CD4-positive, CD25-positive, alpha-beta regulatory T cell (primary cell): ENCODE data around the gene CRAMP1. TPM values are rescaled to one million over a fixed set of nuclear protein-coding genes. Genes with fewer than 3 reads are reported as not detected.

Experiments used
- ATAC-seq, 2 donors: fragments of 150-1000 bp; cut with Tn5 transposase; one replicate each; pipeline ENCODE4 v1.10.0; 2021; ENCODE audit warnings: low read depth in 2 of 2, moderate number of reproducible peaks in 2 of 2, moderate library complexity in 1 of 2
- DNase-seq, 3 donors: peaks; one replicate each; pipeline versions ENCODE4 v3.0.0 to v3.0.0-alpha.2; 2012 to 2022; ENCODE audit warnings: mixed read lengths in 1 of 3
- H3K27ac ChIP-seq: one replicate; pipeline ENCODE4 v1.7.0; 2013; ENCODE audit warnings: mild to moderate bottlenecking, low read length; ENCODE audit not compliant: insufficient read depth, poor library complexity, severe bottlenecking
- H3K27me3 ChIP-seq: one replicate; pipeline ENCODE4 v1.7.0; 2013; ENCODE audit warnings: low read length; ENCODE audit not compliant: control insufficient read depth, insufficient read depth
- H3K36me3 ChIP-seq: one replicate; pipeline ENCODE4 v1.7.0; 2013; ENCODE audit warnings: mild to moderate bottlenecking, low read length, moderate library complexity; ENCODE audit not compliant: control insufficient read depth, insufficient read depth
- H3K4me1 ChIP-seq: 2 replicates; pipeline ENCODE4 v1.7.0; 2013; ENCODE audit warnings: mild to moderate bottlenecking, low read length; ENCODE audit not compliant: insufficient read depth, control insufficient read depth, poor library complexity, severe bottlenecking
- H3K4me3 ChIP-seq: one replicate; pipeline ENCODE4 v1.7.0; 2013; ENCODE audit warnings: low read depth, mild to moderate bottlenecking, low read length, moderate library complexity
- H3K9me3 ChIP-seq, 2 experiments: 1 replicate in 1 of 2; 2 replicates in 1 of 2; pipeline ENCODE4 v1.7.0; 2013; ENCODE audit warnings: low read length in 2 of 2, mild to moderate bottlenecking in 1 of 2, moderate library complexity in 1 of 2; ENCODE audit not compliant: control insufficient read depth in 2 of 2
- H3K27ac Mint-ChIP-seq, 3 donors: one replicate each; pipeline ENCODE4 v1.8.0; 2020 to 2022; ENCODE audit warnings: mild to moderate bottlenecking in 3 of 3, mixed read lengths in 3 of 3, moderate library complexity in 2 of 3
- H3K27me3 Mint-ChIP-seq: one replicate; pipeline ENCODE4 v1.8.0; 2022; ENCODE audit warnings: mild to moderate bottlenecking, mixed read lengths
- H3K36me3 Mint-ChIP-seq: one replicate; pipeline ENCODE4 v1.8.0; 2020; ENCODE audit warnings: mixed read lengths
- H3K4me1 Mint-ChIP-seq, 4 donors: one replicate each; pipeline ENCODE4 v1.8.0; 2020 to 2022; ENCODE audit warnings: mixed read lengths in 4 of 4, mild to moderate bottlenecking in 1 of 4
- H3K4me3 Mint-ChIP-seq, 4 donors: one replicate each; pipeline ENCODE4 v1.8.0; 2020 to 2022; ENCODE audit warnings: mild to moderate bottlenecking in 4 of 4, mixed read lengths in 4 of 4, moderate library complexity in 3 of 4
- H3K9me3 Mint-ChIP-seq, 7 donors: one replicate each; pipeline ENCODE4 v1.8.0; 2020 to 2022; ENCODE audit warnings: mixed read lengths in 7 of 7, mild to moderate bottlenecking in 3 of 7, moderate library complexity in 2 of 7
- polyA plus RNA-seq, 4 donors: library from polyadenylated mRNA; unstranded; fragments of 300-500 nt; fragmentation: Illumina TruSeq; gene quantifications; one replicate each; pipeline ENCODE4 v1.2.3, GENCODE V29; 2021
- total RNA-seq: library from RNA; stranded (reverse); gene quantifications from one replicate; pipeline ENCODE4 v1.2.3, GENCODE V29; 2022

Gene CRAMP1
- total and polyA plus RNA-seq, 5 donors from 2014 or later: 0.49 to 30.5 (median 1.3) TPM

DNA sequence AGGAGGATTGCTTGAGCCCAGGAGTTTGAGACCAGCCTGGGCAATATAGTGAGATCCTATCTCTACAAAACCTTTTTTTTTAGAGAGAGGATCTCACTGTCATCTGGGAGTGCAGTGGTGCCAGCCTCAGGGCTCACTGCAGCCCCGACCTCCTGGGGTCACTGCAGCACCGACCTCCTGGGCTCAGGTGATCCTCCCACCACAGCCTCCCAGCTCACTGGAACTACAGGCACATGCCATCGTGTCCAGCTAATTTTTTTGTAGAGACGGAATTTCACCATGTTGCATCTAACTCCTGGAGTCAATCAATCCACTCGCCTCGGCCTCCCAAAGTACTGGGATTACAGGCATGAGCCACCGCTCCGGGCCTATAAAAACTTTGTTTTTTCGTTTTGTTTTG, 109.2 kb downstream of the CRAMP1 start:
- peak overlapping the region in 1 of 3 donors; percentile 7 for H3K27ac Mint-ChIP-seq
- H3K4me1 ChIP-seq: peaks cover 19% of the 10 kb centered on the region

GRCh38 chr16:1723450-1724147, 111.4 kb downstream of the CRAMP1 start:
- Histone ChIP-seq H3K4me1 (peaks cover 19% of the 10 kb centered on the region), H3K27ac (no peak overlapping the region), H3K36me3 (peaks cover 26% of the 10 kb centered on the region), H3K4me3 (no peak overlapping the region), H3K9me3 (no peaks in the 10 kb centered on the region), H3K27me3 (no peaks in the 10 kb centered on the region)
- ATAC-seq (no peak), DNase-seq (peak; percentile 22 to 42 (median 35))
- Mint-ChIP-seq H3K36me3 (peaks cover 17% of the 10 kb centered on the region), H3K4me1 (peaks cover 13 to 43% (median 29%) of the 10 kb centered on the region in 4 donors), H3K27ac (peak overlapping the region; percentile 61 to 92 (median 65)), H3K27me3 (no peaks in the 10 kb centered on the region), H3K9me3 (peaks cover 0 to 3% (median 0%) of the 10 kb centered on the region in 7 donors), H3K4me3 (peak overlapping the region in 3 of 4 donors; percentile 8 to 60 (median 18))

More for the DNA sequence above, 109.2 kb downstream of the CRAMP1 start:
- Mint-ChIP-seq H3K4me1 (peaks cover 12 to 43% (median 27%) of the 10 kb centered on the region in 4 donors), H3K9me3 (no peaks in the 10 kb centered on the region), H3K27me3 (no peaks in the 10 kb centered on the region), H3K4me3 (no peak overlapping the region), H3K36me3 (peaks cover 7% of the 10 kb centered on the region)
- Histone ChIP-seq H3K36me3 (peaks cover 9% of the 10 kb centered on the region), H3K9me3 (no peaks in the 10 kb centered on the region), H3K4me3 (no peak overlapping the region), H3K27me3 (no peaks in the 10 kb centered on the region), H3K27ac (no peak overlapping the region)
- DNase-seq (no peak), ATAC-seq (no peak)

- Mint-ChIP-seq H3K36me3 (peaks cover 21% of the 10 kb centered on the region), H3K27me3 (no peaks in the 10 kb centered on the region), H3K4me3 (no peak overlapping the region), H3K4me1 (peaks cover 13 to 41% (median 25%) of the 10 kb centered on the region in 4 donors), H3K27ac (no peak overlapping the region), H3K9me3 (peaks cover 0 to 3% (median 0%) of the 10 kb centered on the region in 7 donors)
- no peak for DNase-seq
- no peaks in the 10 kb centered on the region for H3K27me3 ChIP-seq
- H3K27ac ChIP-seq: no peak overlapping the region
- H3K4me1 ChIP-seq: peaks cover 19% of the 10 kb centered on the region
- no peak overlapping the region for H3K4me3 ChIP-seq
- no peaks in the 10 kb centered on the region for H3K9me3 ChIP-seq
- ATAC-seq: no peak
- peaks cover 33% of the 10 kb centered on the region for H3K36me3 ChIP-seq
Observed at GRCh38 chr16:1724491-1724890, 112.3 kb downstream of the CRAMP1 start.

GRCh38 chr16:1726661-1727502, 114.7 kb downstream of the CRAMP1 start:
- Histone ChIP-seq H3K27me3 (no peaks in the 10 kb centered on the region), H3K4me3 (no peak overlapping the region), H3K27ac (no peak overlapping the region), H3K4me1 (peaks cover 13% of the 10 kb centered on the region), H3K36me3 (peaks cover 42% of the 10 kb centered on the region), H3K9me3 (no peaks in the 10 kb centered on the region)
- H3K27ac Mint-ChIP-seq: peak overlapping the region in 2 of 3 donors; percentile 26 to 53
- H3K27me3 Mint-ChIP-seq: no peaks in the 10 kb centered on the region
- no peak for ATAC-seq
- H3K4me3 Mint-ChIP-seq: no peak overlapping the region
- no peak for DNase-seq
- H3K9me3 Mint-ChIP-seq: peaks cover 0 to 3% (median 0%) of the 10 kb centered on the region in 7 donors
- peaks cover 21% of the 10 kb centered on the region for H3K36me3 Mint-ChIP-seq
- peaks cover 9 to 24% (median 16%) of the 10 kb centered on the region in 4 donors for H3K4me1 Mint-ChIP-seq

Other genes with a start within 250 kb of the CRAMP1 start
- 94.3 TPM for gene UNKL, start 197.7 kb upstream of the CRAMP1 start, total RNA-seq
- gene UNKL, start 197.7 kb upstream of the CRAMP1 start, polyA plus RNA-seq: 1 to 10 TPM; 6.3 to 9.6 (median 8.1) TPM
- 6.6 TPM for gene UQCC4, start 191.6 kb upstream of the CRAMP1 start, total RNA-seq
- gene UQCC4, start 191.6 kb upstream of the CRAMP1 start, polyA plus RNA-seq: 10 to 100 TPM; 35.0 to 39.6 (median 36.8) TPM
- not detected for gene PERCC1, start 181.3 kb upstream of the CRAMP1 start, total RNA-seq
- gene PERCC1, start 181.3 kb upstream of the CRAMP1 start, polyA plus RNA-seq: not detected
- 2.6 TPM for gene CCDC154, start 167.8 kb upstream of the CRAMP1 start, total RNA-seq
- not detected for gene CCDC154, start 167.8 kb upstream of the CRAMP1 start, polyA plus RNA-seq
- 104 TPM for gene CLCN7, start 137.3 kb upstream of the CRAMP1 start, total RNA-seq
- gene CLCN7, start 137.3 kb upstream of the CRAMP1 start, polyA plus RNA-seq: 10 to 100 TPM; 22.0 to 24.9 (median 23.5) TPM
- gene PTX4, start 123.4 kb upstream of the CRAMP1 start, total RNA-seq: not detected
- gene PTX4, start 123.4 kb upstream of the CRAMP1 start, polyA plus RNA-seq: not detected
- 27.4 TPM for gene TELO2, start 119.0 kb upstream of the CRAMP1 start, total RNA-seq
- gene TELO2, start 119.0 kb upstream of the CRAMP1 start, polyA plus RNA-seq: 10 to 100 TPM in 3 of 4 donors, 1 to 10 TPM in 1; 9.1 to 15.2 (median 11.6) TPM
- gene TMEM204, start 78.7 kb upstream of the CRAMP1 start, total RNA-seq: 25.8 TPM
- 10 to 100 TPM; 59.8 to 97.4 (median 69.1) TPM for gene TMEM204, start 78.7 kb upstream of the CRAMP1 start, polyA plus RNA-seq
- gene IFT140, start 288 bp upstream of the CRAMP1 start, total RNA-seq: 2.5 TPM
- gene IFT140, start 288 bp upstream of the CRAMP1 start, polyA plus RNA-seq: 1 to 10 TPM; 1.1 to 2.0 (median 1.5) TPM
- 13.7 TPM for gene JPT2, start 65.9 kb downstream of the CRAMP1 start, total RNA-seq
- 10 to 100 TPM in 2 of 4 donors, 1 to 10 TPM in 2; 9.7 to 13.9 (median 10.2) TPM for gene JPT2, start 65.9 kb downstream of the CRAMP1 start, polyA plus RNA-seq
- gene MAPK8IP3, start 93.8 kb downstream of the CRAMP1 start, total RNA-seq: 222 TPM
- 1 to 10 TPM in 3 of 4 donors, under 1 TPM in 1; 0.79 to 2.2 (median 1.2) TPM for gene MAPK8IP3, start 93.8 kb downstream of the CRAMP1 start, polyA plus RNA-seq
- 45.1 TPM for gene NME3, start 159.2 kb downstream of the CRAMP1 start, total RNA-seq
- gene NME3, start 159.2 kb downstream of the CRAMP1 start, polyA plus RNA-seq: 100 to 1,000 TPM in 1 of 4 donors, 10 to 100 TPM in 3; 63.8 to 101 (median 75.0) TPM
- 19.0 TPM for gene EME2, start 160.4 kb downstream of the CRAMP1 start, total RNA-seq
- 1 to 10 TPM in 1 of 4 donors, under 1 TPM in 3; 0.57 to 1.1 (median 0.64) TPM for gene EME2, start 160.4 kb downstream of the CRAMP1 start, polyA plus RNA-seq
- 46.5 TPM for gene MRPS34, start 160.8 kb downstream of the CRAMP1 start, total RNA-seq
- gene MRPS34, start 160.8 kb downstream of the CRAMP1 start, polyA plus RNA-seq: 100 to 1,000 TPM; 143 to 176 (median 155) TPM
- gene SPSB3, start 170.2 kb downstream of the CRAMP1 start, total RNA-seq: 85.2 TPM
- 10 to 100 TPM; 61.1 to 72.3 (median 70.8) TPM for gene SPSB3, start 170.2 kb downstream of the CRAMP1 start, polyA plus RNA-seq
- 41.6 TPM for gene NUBP2, start 170.6 kb downstream of the CRAMP1 start, total RNA-seq
- gene NUBP2, start 170.6 kb downstream of the CRAMP1 start, polyA plus RNA-seq: 100 to 1,000 TPM in 1 of 4 donors, 10 to 100 TPM in 3; 88.8 to 104 (median 96.6) TPM
- 0.84 TPM for gene IGFALS, start 181.3 kb downstream of the CRAMP1 start, total RNA-seq
- gene IGFALS, start 181.3 kb downstream of the CRAMP1 start, polyA plus RNA-seq: under 1 TPM in 1 of 4 donors, not detected in 3; 0.24 TPM
- gene HAGH, start 214.5 kb downstream of the CRAMP1 start, total RNA-seq: 36.1 TPM
- gene HAGH, start 214.5 kb downstream of the CRAMP1 start, polyA plus RNA-seq: 10 to 100 TPM; 42.1 to 69.1 (median 48.9) TPM
- 4.5 TPM for gene FAHD1, start 214.8 kb downstream of the CRAMP1 start, total RNA-seq
- gene FAHD1, start 214.8 kb downstream of the CRAMP1 start, polyA plus RNA-seq: 10 to 100 TPM; 16.3 to 25.8 (median 22.4) TPM